T-helper 1 cell treated with Interleukin-12 subunit alpha and Interleukin-12 subunit beta and Interleukin-4 antibody, amounts not matched to agents 30 ng/mL and 1 ng/mL, for 36 hours (primary cell): Measurements from ENCODE around the gene GMDS. TPM values are rescaled to one million over a fixed set of nuclear protein-coding genes. Genes with fewer than 3 reads are reported as not detected.

Experiments
- intact Hi-C: fragments of 100-400 bp; cut with micrococcal nuclease; formaldehyde crosslinking; loops from one replicate; pipeline ENCODE4 v1.15.1; 2024
- total RNA-seq: library from RNA; stranded (reverse); gene quantifications from 2 replicates; pipeline ENCODE4 v1.2.3, GENCODE V29; 2022

GMDS gene
- total RNA-seq, 1 donor from 2014 or later: 28.6 TPM

DNA sequence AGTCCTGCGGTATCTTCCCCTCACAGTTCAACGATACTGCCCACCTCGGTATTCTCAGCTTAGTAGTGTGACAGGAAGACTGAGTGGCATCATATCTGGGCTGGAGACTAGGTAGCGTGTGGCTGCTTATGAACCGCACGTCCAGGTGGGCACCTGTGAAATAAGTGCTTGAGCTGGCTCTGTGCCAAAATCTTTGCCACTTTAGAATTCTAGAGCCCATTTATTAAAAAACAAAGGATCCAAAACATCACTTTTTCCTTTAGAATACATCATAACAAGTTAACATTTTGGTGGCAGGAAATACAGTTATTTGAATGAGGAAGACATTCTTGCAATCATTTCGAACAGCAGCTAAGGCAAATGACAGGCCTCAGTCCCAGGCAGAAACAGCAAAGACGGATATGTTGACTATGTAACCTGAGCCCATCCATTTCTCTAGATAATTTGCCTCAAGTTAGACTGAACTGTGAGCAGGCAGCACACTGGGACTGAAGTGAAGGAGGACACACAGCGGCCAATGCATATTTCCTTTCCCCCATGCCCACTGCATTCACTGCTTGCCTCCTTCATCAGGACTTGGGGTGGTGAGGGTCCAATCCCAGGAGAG, 136.6 kb downstream of the GMDS start:
- intact Hi-C loops: no loop called here

DNA sequence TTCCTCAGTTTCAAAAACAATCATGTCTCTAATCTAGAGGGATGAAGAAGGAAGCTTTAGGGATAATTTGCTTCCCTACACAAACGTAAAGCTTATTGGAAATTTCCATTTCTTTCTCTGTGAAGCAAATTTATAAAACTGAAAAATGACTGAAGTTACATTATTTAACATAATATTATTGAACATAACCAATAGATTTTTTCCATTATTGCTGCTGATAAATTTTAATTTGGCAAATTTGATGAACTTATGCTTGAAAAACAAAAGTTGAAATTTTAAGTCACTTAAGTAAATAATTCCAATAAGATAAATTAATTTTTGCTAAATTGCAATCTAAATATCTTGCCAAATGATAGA, 140.9 kb downstream of the GMDS start:
- intact Hi-C loops: loop anchor here (1.0 to 5.0 kb wide), 10 partner anchors 67 to 582 kb away; no protein-coding TSS in a partner anchor

DNA sequence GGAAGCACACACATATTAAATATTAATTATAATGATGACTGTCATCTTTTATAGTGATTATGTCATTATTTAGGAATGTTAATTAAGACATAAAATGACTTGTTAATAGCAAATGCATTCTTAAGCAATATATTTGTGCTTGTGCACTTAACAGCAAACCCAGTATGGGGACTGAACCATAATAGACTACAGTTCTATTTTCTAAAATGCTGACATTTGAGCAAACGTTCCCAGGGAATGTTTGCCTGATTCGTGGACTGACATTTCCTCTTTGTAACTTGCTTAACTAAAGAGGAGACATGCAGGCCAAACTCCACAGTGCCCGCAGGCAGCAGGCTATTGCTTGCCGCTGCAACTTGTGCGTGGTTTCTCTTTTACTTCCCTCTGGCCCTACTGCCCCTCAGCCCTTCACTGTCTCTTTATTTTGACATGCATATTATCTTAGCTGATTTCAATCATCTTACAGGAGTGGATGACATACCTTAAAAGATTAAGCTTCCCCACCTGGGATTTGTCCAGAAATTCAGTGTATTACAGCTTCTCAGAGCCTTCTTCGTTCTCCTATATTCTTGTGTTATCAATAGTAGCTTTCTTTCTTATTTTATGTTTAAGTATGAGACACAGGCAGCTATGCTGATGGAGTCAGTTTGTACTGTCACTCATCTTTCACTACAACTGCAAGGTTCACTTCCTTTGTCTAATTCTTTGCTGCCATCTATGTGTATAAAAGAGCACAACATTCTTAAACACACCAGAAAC, 141.5 kb downstream of the GMDS start:
- intact Hi-C loops: loop anchor here (1.0 to 5.0 kb wide), 10 partner anchors 67 to 582 kb away; no protein-coding TSS in a partner anchor

DNA sequence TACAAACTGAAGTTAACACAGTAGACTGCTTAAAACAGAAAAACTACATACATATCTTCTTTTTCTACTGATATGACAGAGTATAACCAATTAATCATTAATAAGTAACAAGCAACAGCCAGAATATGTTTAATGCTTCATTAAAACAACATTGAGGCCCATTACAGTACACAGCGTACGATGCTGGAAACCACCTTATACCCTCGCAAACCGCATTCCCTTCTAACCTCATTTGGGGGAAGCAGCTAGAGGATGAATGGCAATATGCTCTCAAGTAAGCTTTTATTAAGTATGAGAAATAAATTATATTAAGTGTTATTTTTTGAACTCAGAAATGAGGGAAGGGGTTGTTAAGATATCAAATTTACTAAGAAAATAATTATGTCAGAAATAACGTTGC, 142.4 kb downstream of the GMDS start:
- intact Hi-C loops: loop anchor here (5.0 kb wide), 4 partner anchors 66 to 581 kb away; no protein-coding TSS in a partner anchor

DNA sequence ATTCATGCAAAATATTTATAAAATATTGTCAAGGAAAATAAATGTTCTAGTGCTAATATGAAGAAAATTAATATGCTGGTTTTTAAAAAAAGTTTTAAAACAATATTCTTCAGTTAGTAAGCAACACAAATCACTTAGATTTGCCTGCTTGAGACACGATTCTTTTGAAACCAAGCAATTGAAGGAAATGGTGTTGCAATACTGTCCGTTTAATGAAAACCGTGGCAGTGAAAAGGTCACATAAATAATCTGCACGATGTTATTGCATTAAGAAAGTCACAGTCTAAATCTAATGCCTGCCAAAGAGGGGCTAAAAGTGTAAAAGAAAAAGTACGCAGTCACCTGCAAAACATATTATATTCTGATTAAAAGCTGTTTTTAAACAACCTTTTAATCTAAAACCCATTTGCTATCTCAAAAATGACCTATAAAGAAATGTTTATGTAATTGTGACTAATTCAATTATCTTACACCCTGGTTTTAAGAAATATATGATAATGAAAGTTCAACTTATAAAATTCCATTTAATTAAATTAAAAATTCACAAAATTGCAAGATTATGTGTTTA, 143.0 kb downstream of the GMDS start:
- intact Hi-C loops: loop anchor here (5.0 kb wide), 4 partner anchors 65 to 580 kb away; no protein-coding TSS in a partner anchor

GRCh38 chr6:2101213-2101612, 144.2 kb downstream of the GMDS start:
- intact Hi-C loops: loop anchor here (5.0 kb wide), 4 partner anchors 64 to 579 kb away; no protein-coding TSS in a partner anchor

DNA sequence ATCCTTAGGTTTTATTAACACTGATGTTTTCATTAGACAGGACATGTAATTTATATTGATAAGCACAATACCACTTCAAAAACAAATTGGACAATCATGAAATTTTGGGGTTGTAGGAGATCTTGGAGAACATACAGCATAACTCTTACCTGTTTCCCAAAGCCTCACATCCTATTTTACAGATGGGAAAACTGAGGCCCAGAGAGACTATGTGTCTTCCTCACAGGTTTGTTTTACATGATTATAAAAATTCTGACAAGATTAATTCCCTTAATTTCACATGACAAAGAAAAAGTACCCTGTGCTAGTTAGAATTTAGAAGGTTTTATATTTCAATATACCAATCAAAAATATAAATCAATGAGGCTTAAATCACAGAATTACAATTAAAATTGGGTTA, 145.5 kb downstream of the GMDS start:
- intact Hi-C loops: loop anchor here (5.0 kb wide), 4 partner anchors 63 to 578 kb away; no protein-coding TSS in a partner anchor

GRCh38 chr6:2097464-2097863, 147.9 kb downstream of the GMDS start:
- intact Hi-C loops: loop anchor here (2.0 kb wide), 1 partner anchor 211 kb away; no protein-coding TSS in a partner anchor

- intact Hi-C loops: no loop called here
Observed at GRCh38 chr6:2094642-2095041, 150.8 kb downstream of the GMDS start.

DNA sequence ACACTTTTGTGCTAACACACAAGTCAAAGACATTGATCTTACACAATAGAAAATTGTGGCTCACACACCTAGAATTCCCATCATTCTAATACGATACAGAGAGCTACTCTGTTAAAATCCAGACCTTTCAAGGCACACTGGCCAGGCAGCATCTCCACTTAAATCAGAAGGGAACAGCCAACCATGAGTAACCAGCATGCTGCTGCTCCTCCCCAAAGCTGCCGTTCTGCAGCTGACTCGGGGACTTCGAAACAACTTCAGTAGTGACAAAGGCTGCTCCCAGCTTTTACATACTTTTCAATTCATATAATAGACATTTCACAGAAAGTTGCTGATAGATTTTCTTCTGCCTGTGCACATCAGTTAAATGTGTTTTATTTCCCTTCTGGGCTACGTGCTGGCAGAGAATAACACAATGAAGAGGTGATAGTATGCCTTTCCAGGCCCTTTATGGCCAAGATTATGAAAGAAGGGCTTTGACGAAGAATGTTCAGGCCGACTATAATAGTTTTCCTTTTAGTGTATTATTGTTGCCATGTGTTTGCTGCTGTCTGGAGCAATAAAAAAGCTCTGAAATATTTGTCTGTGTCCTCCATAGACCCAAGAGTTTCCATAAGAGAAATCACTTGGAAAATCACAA, 159.0 kb downstream of the GMDS start:
- intact Hi-C loops: no loop called here

DNA sequence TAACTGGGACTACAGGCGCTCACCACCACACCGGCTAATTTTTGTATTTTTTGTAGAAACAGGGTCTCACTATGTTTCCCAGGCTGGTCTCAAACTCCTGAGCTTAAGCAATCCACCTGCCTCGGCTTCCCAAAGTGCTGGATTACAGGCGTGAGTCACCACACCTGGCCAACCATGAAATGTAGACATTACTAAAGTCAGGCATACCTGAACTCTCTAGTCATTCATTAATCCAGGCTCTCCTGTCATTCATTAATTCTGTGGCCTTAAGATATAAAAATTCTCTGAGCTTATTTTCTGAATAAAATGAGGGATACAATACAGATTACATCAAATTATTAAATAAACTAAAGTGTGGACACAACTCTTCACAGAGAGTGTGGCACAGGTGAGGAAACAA, 159.7 kb downstream of the GMDS start:
- intact Hi-C loops: no loop called here

GRCh38 chr6:2081155-2082138, 164.0 kb downstream of the GMDS start:
- intact Hi-C loops: loop anchor here (1.0 to 2.0 kb wide), 2 partner anchors 29 to 43 kb away; no protein-coding TSS in a partner anchor

GRCh38 chr6:2078888-2079287, 166.5 kb downstream of the GMDS start:
- intact Hi-C loops: loop anchor here (1.0 kb wide), 1 partner anchor 464 kb away; no protein-coding TSS in a partner anchor

- intact Hi-C loops: loop anchor here (1.0 kb wide), 1 partner anchor 465 kb away; no protein-coding TSS in a partner anchor
Observed at GRCh38 chr6:2077826-2078225, 167.6 kb downstream of the GMDS start.

DNA sequence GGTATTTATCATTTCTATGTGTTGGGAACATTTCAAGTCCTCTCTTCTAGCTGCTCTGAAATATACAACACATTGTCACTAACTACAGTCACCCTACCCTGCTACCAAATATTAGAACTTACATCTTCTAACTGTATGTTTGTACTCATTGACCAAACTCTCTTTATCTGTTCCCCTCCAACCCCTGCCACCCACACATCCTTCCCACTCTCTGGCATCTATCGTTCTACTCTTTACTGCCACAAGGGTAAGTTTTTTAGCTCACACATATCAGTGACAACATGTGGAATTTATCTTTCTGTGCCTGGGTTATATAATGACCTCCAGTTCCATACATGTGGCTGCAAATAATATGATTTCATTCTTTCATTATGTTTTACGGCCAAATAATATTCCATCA, 171.9 kb downstream of the GMDS start:
- intact Hi-C loops: no loop called here

- intact Hi-C loops: no loop called here
Observed at GRCh38 chr6:2072453-2072852, 173.0 kb downstream of the GMDS start.

GRCh38 chr6:2063547-2063946, 181.9 kb downstream of the GMDS start:
- intact Hi-C loops: no loop called here

DNA sequence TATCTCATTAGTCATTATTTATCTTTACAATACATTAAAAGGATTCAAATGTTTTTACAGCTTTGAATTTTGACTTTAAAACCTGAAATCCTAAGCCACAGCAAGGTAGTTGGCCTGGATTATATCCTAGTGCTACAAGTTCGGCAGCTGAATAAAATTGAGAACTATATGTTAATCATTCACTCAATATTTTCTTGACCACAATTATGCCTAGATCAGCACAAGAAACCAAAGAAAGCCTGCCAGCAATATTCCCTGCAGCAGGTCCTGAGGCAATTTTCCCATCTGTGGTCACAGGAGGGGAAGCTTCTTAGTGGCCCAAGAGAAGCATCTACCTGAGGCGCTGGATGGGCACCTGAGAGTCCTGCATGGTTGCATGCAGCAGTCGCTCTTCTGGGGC, 183.5 kb downstream of the GMDS start:
- intact Hi-C loops: no loop called here

GRCh38 chr6:2055911-2056310, 189.5 kb downstream of the GMDS start:
- intact Hi-C loops: no loop called here

DNA sequence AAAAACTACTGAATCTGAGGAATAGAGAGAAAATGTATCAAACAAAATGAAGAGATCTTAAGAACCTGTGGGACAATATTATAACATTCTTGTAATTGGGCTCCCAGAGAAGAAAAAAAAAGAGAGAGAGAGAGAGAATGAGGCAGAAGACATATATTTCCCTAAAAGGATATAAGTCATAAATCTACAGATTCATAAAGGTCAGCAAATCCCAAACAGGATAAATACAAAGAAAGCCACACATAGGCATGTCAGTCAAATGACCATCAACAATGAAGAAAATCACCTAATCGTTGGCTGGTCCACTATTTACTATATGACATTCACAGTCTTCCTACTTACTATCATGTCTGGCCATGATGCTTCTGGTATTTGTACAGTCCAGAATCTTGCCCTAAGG, 190.3 kb downstream of the GMDS start:
- intact Hi-C loops: no loop called here
